GDM1 (cell line): ENCODE results near the gene RBPJL.

Source experiments
- DNase-seq: peaks from one replicate; lab custom pipeline; 2025; lab: John Stamatoyannopoulos, UW

Gene RBPJL

DNA sequence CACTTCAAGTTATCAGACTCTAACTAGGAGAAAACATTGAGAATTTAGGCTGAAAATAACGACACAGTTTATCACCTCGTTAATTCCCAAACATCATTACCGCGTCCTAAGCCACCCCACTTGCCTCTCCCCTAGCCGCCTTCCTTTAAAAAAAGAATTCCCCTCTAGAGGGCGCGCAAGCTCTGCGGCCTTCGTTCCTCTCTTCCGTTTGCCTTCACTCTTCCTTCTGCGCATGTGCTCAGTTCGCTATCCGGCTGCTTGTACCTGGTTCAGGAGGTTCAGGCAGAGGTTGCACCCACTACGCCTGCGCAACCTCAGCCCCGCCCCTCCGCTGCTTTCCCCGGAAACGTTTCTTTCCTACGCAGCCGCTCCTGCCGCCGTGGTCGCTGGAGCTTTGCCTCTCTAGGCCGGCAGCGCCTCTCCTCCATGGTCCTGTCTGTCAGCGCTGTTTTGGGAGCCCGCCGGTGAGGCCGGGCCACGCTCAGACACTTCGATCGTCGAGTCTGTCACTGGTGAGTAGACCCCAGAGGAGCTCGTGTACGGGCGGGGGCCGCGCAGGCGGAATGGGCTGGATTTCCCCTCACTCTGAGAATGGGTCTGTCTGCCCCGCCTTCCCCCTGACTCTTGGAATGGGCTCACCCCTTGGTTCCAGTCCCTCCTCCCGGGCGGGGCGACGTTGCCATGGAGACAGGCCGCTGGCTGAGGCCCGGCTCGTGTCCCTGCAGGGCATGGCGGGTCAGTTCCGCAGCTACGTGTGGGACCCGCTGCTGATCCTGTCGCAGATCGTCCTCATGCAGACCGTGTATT lies 56.4 kb downstream of the RBPJL start, which contains the start of gene SYS1:
Gene SYS1 (plus strand): TSS at position 353 of the 807 bp plus-strand sequence. CDS start 376 bp downstream, at position 729.
- DNase-seq: peak; percentile 98

DNA sequence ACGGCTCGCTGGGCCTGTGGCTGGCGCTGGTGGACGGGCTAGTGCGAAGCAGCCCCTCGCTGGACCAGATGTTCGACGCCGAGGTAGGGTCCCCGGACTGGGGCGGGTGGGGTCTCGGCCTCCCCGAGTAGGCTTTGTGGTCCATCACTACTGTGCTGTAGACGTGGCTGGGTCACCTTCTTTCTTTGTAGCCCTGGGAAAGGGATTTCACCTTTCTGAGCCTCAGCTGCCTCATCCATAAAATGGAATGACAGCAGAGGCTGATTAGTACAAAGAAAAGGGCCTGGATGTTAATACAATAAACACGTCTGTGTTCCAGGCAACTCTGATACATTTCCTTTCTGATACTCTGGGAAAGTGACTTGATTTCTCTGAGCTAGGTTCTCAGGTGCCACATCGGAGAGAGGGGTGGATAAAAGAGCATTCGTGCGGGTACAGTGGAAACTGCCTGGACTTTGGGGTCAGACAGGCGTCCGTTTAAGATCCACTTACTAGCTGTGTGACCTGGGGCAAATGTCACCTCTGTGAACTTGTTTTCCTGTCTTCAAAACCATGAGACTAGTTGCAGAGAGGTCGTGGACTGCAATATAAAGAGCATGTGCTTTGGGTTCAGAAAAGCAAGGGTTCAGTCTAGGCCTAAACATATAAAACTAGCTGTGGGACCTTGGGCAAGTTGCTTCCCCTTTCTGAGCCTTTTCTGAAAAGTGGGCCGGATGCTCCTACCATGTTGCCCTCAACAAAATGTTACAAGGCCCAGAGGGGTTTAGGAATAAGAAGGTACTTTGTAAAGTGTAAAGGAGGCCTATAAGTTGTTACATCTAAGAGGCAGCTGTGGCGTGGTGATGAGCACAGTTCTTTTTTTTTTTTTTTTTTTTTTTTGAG lies 57.2 kb downstream of the RBPJL start:
- no peak for DNase-seq

DNA sequence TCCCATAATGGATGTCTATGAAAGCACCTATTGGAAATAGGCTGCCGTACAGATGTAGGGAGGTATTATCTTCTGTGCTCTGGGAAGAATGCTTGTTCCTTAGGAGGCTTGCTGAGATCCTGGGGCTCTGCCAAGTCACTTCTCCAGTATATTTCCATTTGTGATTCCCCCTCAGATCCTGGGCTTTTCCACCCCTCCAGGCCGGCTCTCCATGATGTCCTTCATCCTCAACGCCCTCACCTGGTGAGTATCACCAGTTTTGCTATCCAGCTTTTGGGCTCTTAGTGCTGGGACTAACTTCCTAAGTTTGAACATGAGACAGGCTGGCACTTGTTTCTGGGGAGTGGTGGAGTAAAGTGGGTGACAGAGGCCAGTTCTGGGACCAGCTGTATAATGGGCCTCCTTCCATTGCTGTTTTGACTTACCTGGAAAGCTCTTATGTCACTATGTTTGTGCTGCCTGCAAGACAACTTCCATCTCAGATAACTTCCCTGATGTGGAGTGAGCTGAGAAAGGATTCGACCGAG lies 58.9 kb downstream of the RBPJL start:
- DNase-seq: no peak

DNA sequence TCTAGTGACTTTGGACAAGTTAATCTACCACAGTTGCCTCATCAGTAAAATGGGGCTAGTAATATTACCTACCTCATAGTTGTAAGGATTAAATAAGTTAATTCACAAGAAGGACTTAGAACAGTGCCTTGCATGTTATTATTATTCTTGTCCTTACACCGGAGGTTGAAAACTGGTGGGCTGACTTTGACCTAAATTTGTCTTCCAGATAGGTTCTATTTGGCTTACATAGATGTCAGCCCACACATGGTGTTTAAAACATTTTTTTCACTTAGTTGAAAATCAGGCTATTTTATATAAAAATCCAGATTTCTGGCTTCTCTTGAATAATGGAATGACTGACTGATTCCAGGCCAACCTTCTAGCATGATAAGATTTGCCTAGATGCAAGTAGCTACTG lies 59.6 kb downstream of the RBPJL start:
- DNase-seq: no peak

DNA sequence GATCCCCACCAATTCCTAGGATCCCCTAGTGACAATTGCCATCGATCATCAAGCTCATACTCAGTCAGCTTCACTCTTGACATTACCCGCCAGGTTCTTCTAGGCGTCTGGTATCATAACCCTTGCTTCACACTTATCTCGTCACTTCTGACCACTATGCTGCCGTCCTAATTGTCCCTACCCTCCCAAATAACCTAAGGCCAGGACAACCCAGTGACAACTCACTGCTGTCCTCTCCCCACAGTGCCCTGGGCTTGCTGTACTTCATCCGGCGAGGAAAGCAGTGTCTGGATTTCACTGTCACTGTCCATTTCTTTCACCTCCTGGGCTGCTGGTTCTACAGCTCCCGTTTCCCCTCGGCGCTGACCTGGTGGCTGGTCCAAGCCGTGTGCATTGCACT lies 60.0 kb downstream of the RBPJL start:
- no peak for DNase-seq

DNA sequence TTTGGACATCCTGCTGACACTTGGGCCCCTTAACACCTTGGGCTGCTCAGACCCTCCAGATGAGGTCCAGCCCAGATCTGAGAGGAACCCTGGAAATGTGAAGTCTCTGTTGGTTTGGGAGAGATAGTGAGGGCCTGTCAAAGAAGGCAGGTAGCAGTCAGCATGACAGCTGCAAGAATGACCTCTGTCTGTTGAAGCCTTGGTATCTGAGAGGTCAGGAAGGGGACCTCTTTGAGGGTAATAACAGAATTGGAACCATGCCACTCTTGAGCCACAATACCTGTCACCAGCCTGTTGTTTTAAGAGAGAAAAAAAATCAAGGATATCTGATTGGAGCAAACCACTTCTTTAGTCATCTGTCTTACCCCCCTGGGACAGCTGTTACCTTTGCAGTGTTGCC lies 60.5 kb downstream of the RBPJL start:
- DNase-seq: no peak
